GM19467 (cell line): ENCODE results near the gene TMEM72.

Source experiments
- ATAC-seq: cut with Tn5 transposase; IDR thresholded peaks from one replicate; pipeline ENCODE4 v1.9.1; 2021; ENCODE audit warnings: mild to moderate bottlenecking, moderate library complexity; ENCODE audit not compliant: unreplicated experiment

Gene TMEM72

DNA sequence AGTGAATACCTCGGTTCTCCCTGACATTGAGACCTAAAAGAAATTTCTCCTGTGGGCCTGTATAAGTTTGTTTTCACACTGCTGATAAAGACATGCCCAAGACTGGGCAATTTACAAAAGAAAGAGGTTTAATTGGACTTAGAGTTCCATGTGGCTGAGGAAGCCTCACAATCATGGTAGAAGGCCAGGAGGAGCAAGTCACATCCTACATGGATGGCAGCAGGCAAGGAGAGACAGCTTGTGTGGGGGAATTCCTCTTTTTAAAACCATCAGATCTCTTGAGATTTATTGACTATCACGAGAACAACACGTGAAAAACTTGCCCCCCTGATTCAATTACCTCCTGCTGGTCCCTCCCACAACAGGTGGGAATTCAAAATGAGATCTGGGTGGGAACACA, 6.7 kb downstream of the TMEM72 start:
- no peak for ATAC-seq

DNA sequence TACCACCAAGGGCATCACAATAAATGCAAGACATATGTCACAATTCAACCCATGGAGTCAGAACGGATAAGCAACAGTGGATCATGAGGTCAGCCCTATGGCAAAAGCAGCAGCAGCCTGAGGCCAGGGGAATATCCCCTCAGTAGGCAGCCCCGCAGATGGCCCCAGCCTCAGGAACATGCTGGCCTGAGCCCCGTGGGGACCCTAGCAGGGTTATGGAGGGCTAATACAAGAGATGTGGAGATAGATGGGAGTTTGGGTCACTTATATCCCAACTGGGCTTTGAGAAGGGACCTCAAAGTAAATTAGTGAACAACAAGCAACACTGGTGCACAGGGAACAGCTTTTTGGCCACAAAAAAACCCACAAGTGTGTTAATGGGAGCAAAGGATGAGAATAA, 9.1 kb downstream of the TMEM72 start:
- no peak for ATAC-seq

DNA sequence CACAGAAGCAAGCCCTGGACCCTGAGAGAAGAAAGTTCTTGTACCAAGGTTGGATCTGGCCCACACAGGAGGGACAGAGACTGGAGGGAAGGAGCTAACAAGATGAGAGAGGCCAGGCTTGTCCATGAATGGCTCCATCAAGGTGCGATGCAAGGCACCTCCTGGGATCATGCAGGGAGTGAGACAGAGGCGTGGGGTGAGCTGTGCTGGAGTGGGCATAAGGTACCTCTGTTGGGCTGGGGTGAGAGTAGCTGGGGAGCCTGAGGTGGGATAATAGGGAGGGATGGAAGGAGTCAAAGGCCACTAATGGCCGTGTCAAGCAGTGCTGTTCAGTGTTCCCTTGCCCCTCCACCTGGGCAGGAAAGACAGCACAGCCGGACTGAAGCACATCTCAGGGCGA, 9.9 kb downstream of the TMEM72 start:
- ATAC-seq, result no peak

- ATAC-seq, result no peak
Observed at GRCh38 chr10:44921506-44921905, 10.4 kb downstream of the TMEM72 start.

- no peak for ATAC-seq
Observed at GRCh38 chr10:44922021-44922420, 10.9 kb downstream of the TMEM72 start.

DNA sequence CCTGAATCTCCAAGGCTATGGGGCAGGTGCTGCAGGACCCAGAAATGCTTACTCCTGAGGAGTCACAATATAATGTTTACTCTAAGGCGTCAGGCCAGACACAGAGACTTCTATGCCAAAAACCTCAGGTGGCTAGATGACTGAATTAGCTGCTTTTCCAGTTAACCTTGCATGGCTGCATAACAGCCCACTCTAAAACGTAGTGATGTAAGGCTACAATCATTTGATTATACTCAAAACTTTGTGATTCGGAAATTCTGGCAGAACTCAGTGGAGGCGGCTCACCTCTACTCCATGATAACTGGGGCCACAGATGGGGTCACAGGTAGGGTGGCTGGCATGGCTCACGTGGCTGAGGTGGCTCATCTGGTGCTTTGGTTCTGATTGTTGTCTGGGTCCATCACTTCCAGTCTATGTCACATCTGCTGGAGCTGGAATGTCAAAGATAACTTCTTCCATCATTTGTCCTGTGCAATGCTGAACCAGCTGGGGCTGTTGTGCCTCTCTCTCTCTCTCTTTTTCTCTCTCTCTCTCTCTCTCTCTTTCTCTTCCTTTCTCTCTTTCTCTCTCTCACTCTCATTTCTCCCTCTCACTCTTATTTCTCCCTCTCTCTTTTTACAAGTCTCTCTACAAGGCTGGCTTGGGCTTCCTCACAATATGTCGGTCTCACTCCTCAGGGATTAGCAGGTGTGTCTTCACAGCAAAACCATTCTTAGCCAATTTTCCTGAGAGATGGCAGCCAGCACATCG, 11.8 kb downstream of the TMEM72 start:
- no peak for ATAC-seq

- ATAC-seq, result no peak
Observed at GRCh38 chr10:44923611-44924010, 12.5 kb downstream of the TMEM72 start.

DNA sequence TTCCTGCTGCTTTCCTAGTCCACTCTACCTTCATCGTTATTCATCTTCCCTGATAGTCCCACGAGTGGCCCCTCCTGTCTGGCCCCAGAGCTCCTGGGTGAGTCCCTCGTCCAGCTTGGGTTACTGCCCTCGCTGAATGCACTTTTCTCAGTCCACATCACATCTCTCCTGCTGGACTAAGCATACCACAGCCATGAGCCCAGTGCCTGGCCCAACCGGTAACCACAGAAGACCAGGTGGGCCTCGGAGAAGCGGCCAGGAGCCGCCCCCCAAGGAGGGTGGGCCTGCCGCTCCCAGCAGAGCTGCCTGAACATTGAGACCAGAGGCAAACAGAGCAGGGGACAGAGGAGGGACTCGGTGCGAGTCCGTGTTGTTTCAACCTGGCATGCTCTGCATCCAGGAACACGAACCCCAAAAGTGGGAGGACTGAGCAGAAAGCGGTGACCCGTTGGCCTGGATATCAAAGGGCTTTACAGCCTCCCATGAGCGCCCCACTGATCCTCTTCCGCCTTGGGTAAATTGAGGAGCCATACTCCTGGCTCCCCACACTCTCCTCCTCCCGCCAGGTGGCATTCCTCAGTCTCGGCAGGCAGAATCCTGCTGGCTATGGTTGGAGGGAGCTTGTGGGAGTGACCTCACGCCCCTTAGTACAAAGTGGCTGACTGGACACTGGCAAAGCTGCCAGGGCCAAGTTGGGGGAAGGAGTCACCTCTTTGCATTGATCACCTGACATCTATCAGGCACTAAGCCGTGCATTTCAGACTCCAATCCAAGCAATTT, 13.3 kb downstream of the TMEM72 start:
- no peak for ATAC-seq

- no peak for ATAC-seq
Observed at GRCh38 chr10:44925224-44925623, 14.1 kb downstream of the TMEM72 start.

DNA sequence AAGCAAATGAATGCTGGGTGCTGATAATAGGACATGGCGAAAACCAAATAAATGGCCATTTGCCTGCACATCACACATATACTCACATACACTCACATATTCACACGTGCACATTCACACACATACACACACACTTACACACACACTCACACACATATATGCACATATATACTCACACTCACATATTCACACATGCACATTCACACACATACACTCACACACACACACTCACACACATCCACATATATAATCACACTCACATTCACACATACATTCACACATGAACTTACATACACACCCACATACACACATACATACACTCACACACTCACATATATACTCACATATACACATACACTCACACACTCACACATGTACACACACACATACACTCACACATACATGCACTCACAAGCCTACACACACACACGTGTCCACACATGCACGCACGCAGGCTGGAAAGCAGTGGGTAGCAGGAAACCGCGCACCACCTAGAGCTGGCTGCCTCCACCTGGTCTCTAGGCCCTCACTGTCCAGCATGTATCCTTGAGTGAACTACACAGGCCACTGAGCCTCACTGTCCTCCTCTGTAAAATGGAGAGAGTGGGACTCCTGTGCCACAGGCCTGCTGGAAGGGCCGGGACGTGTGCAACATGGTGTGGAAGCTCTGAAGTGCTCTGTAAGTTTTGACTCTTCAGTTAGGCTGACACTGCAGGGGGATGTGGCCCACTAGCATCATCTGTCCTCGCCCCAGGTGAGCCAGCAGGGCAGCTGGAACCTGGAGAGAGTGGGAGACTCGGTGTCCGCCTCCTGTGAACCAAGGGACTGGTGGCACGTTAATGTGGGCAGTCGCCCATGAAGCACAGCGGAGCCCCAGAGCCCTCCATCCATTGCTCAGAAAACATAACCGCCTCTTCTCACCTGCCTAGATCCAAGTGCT, 14.9 kb downstream of the TMEM72 start:
- no peak for ATAC-seq

DNA sequence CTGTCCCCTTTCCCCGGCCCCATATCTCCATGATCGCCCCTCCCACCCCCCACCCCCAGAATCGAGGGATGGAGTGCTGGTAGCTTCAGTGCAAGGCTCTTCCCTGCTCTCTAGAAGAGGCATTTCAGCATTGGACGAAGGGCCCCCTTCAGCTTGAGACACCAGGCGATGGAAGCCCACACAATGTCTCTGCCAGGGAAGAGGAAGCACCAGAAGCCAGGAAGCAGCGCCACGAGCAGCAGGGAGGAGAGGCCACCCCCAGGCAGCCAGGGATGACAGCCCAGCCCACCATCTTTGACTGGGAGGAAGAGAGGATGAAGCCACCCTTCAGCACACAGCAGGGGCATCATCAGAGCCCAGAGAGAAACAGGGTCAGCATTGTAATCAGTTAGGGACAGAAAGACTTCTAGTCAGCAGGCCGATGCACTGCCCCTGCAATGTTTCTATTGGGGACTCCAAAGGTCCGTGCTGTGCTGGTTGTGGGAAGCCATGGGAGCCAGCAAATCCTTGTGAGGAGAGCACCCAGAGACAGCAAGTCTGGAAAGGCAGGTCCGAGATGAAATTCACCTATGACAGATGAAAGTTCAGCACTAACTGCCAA, 15.7 kb downstream of the TMEM72 start:
- ATAC-seq, result no peak

GRCh38 chr10:44927352-44927751, 16.2 kb downstream of the TMEM72 start:
- no peak for ATAC-seq

- no peak for ATAC-seq
Observed at GRCh38 chr10:44928462-44928861, 17.3 kb downstream of the TMEM72 start.

- ATAC-seq, result no peak
Observed at GRCh38 chr10:44929356-44930255, 18.5 kb downstream of the TMEM72 start.

DNA sequence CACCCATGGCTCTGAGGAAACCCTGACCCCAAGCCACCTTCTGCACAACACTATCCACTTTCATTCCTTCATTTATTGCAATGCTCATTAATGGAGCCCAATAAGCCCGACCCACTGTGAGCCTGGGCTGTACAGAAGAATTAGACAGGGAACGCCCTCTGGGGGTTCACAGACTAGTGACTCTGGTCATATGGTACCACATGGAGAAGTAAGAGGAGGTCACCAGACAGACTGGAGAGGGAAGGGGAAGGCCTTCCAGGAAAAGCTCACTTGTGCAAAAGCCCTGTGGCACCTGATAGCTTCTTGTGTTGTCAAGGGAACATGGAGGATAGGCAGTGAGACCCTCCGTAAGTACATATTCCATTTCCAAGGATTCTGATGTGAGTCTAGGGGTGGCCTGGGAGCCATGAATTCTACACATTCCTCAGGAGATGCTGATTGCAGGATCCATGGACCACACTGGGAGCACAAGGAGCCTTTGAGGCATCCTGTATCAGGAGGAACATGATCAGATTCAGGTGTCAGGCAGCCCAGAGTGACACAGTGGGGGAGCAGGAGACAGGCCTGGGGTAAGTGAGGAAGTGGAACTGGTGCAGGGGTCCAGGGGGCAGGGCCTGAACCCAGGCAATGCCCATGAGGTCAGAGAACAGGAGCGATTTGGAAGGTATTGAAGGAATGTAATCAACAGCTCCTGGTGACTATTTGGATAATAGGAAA, 19.9 kb downstream of the TMEM72 start:
- no peak for ATAC-seq

- ATAC-seq, result no peak
Observed at GRCh38 chr10:44931621-44932516, 20.7 kb downstream of the TMEM72 start.

GRCh38 chr10:44932517-44933450, 21.6 kb downstream of the TMEM72 start:
- peak; percentile 92 for ATAC-seq
